NCI-H128 (cell line): ENCODE measurements around the gene C22orf23.
"Not testable (repeated sequence)": the region's sequence is repeated elsewhere in the genome, so short reads cannot be mapped to it uniquely, and the experiment has no call there.

Source experiments
- DNase-seq: peaks from one replicate; lab custom pipeline; 2025; ENCODE audit not compliant: unreplicated experiment; lab: John Stamatoyannopoulos, UW

Gene C22orf23

DNA sequence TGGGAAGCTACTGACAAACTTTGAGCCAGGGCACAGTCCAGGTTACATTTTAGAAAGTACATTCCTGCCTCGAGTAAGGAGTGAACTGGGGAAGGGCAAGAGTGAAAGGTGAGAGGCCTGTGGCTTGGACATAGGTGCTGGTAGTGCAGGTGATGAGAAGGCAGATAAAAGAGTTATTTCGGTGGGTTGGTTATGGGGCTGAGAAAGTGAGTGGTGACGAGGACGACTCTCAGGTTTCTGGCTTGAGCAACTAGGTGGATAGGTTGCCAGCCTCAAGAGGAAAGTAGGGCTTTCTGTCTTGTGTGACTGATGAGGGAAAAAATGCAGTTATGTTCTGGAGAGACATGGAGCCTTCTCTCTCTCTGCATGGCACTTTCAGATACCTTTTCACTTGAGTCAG is 3.8 kb upstream of the C22orf23 start:
- DNase-seq, result no peak

DNA sequence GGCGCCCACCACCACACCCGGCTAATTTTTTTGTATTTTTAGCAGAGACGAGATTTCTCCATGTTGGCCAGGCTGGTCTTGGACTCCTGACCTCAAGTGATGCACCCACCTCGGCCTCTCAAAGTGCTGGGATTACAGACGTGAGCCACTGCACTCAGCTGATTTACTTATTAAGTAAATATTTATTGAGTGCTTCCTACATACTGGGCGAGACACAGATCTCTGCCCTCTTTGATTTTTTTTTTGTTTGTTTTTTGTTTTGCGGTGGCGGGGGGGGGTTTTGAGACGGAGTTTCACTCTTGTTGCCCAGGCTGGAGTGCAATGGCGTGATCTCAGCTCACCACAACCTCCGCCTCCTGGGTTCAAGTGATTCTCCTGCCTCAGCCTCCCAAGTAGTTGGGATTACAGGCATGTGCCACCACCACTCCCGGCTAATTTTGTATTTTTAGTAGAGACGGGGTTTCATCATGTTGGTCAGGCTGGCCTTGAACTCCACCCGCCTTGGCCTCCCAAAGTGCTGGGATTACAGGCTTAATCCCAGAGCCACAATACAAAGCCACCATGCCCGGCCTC is 2.5 kb upstream of the C22orf23 start:
- DNase-seq, result not testable (repeated sequence)

DNA sequence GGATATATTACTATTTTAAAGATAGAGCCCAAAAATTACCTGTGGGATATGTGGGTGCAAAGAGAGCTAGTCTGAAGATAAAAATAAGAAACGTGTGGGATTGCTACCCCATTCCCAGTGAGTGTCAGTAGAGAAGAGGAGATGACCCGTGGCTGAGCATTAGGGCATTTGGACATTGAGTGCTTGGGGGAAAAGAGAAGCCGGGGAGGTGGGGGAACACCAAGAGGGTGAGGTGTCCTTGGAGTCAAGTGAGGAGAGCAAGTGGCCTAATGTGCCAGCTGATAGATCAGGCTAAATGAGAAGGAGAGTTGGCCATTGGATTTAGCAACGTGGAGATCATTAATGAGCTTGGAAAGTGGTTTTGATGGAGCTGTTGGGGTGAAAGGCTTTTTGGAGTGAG is 1.3 kb upstream of the C22orf23 start:
- DNase-seq, result no peak

DNA sequence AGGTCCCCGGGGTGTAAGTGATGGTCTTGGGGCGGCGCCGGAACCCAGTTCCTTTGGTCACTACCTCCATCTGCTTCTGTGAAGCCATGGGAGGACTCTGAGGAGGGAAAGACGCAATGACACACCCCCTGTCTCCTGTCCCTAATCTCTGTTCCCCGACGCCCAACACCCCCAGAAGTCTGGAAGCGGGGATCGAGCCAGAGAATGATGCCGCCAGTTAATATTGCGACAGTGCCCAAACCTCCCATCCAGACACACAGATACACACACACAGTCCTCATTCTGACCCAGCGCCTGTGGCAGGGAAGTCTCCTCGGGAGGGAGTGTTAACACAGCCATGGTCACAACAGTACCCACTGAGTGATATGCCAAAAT is 352 bp downstream of the C22orf23 start:
- no peak for DNase-seq

DNA sequence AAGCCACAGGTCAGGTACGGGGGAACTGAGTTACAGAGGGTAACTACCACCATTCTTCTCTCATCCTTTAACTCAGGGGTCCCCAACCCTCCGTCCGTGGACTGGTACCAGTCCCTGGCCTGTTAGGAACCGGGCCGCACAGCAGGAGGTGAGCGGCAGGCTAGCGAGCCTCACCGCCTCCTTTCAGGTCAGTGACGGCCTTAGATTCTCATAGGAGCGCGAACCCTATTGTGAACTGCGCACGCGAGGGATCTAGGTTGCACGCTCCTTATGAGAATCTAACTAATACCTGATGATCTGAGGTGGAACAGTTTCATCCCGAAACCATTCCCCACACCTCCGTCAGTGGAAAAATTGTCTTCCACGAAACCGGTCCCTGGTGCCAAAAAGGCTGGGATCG is 772 bp downstream of the C22orf23 start:
- DNase-seq, result not testable (repeated sequence)

DNA sequence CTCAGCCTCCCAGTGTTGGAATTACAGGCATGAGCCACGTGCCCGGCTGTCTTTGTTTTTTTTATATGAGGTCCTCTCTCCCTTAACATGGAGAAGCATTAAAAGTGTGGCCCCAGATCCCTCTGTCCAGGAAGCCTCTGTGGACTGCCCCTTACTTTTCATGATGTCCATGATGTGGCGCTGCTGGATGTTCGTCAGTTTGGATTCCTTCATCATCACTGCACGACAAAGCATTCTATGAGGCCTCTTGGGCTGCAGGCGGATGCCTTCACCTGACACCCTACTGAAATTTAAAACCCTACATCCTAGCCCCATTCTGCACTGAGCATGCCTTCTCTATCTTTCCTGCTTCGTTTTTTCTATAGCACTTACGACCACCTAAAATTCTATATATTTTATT is 2.1 kb downstream of the C22orf23 start:
- no peak for DNase-seq

DNA sequence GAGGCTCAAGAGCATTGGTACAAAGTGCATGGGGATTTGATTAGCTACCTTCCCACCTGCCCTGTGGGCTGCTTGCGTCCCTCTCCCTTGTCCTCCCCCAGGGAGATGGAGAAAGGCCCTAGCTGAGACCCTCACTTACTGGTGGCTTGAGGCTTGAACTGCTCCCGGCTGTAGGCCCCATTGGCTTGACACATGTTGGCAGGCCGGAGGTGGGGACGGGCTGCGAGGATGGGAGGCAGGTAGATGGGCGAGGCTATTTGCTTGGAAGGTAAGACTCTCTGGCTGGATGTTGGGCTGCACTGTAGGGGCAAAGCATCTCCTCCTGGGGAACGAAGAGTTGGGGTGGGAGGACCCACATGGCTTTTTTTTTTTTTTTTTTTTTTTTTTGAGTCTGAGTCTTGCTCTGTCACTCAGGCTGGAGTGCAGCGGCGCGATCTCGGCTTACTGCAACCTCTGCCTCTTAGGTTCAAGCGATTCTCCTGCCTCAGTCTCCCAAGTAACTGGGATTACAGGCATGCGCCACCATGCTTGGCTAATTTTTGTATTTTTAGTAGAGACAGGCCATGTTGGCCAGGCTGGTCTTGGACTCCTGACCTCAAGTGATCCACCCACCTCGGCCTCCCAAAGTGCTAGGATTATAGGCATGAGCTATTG is 6.1 kb downstream of the C22orf23 start:
- DNase-seq, result not testable (repeated sequence)

DNA sequence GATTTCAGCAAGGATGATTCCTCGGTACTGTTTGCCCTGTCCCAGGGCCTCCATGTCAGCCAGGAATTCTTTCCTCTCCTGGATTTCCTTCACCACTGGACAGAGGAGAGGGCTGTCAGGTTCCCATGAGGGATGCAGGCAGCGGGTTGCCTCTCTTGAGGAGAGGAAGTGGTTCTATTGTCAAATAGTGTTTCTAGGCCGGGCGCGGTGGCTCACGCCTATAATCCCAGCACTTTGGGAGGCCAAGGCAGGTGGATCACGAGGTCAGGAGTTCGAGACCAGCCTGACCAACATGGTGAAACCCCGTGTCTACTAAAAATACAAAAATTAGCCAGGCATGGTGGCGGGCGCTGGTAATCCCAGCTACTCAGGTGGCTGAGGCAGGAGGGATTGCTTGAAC is 9.0 kb downstream of the C22orf23 start:
- DNase-seq, result not testable (repeated sequence)

DNA sequence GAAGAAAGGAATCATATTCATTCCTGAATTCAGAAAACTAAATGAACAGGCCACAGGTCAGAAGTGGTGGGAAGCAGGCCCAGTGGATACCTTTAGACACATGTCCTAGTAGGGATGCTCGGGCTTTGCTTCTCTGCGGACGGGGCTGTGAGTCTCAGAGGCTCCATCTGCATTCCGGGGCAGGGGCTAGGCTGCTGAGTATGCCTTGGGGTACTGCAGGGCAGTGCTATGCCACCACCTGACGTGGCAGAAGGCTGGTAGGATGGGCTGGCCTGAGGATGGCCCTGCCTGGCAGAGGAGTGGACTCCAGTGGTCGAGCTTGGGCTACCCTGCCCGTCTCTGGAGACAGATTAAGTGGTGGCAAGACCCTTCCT is 9.6 kb downstream of the C22orf23 start:
- no peak for DNase-seq

DNA sequence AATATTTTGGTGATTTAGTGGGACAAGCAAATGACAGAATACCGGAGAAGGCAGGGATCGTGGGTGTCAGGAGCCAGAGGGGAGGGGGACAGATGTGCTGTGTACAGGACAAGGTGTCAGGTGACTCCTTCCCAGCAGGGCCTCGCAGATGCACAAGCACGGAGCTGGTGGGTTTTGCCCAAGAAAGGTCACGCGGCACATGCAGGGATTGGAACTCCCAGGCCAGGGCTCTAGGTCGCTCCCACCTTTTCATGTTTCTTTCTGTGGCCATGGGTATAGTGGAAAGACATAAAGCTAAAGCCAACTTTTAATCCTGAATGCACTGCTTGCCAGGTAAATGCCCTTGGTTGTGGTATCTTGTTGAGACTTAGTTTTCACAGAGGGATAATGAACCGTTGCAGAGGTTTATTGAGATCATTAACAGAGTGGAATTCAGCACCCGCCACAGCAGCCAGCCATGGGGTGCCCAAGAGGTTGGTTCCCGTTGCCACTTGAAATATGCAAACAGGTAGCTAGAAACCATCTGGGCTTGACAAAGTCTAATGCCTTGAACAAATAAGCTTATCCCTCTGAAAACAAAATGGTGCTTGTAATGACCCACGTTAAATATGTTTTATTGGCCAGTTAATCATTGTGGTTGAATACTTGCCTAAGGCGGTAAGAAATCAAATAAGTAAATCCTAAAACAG is 10.1 kb downstream of the C22orf23 start:
- DNase-seq, result no peak

DNA sequence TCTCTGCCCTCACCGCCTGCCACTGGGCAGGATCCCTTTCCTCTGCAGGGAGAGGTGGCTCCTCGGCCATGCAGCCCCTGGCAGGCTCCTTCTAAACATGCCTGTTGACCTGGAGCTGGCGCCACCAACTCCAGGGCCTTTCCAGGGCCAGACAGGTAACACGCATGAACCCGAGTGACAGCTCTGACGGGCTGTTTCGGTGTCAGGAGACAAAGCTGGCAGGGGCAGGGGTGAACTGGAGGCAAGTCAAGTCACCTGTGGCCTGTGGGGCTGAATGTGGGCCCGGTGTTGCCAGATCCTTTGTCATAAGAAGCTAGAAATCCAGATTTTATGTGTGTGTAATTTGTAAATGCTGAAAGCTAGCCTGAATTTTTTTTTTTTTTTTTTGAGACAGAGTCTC is 11.3 kb downstream of the C22orf23 start:
- DNase-seq, result no peak

DNA sequence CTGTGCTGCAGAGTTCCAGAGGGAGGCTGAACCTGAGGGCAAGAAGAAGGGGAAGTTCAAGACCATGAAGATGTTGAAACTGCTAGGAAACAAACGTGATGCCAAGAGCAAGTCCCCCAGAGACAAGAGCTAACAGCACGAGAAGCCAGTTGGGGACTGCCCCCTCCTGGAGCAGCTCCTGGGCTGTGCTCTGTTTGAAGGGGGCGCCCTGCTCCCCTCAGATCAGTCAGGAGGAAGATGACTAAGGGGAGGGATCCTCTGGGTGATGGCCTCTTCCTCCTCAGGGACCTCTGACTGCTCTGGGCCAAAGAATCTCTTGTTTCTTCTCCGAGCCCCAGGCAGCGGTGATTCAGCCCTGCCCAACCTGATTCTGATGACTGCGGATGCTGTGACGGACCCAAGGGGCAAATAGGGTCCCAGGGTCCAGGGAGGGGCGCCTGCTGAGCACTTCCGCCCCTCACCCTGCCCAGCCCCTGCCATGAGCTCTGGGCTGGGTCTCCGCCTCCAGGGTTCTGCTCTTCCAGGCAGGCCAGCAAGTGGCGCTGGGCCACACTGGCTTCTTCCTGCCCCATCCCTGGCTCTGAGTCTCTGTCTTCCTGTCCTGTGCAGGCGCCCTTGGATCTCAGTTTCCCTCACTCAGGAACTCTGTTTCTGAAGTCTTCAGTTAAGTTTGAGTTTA is 12.6 kb downstream of the C22orf23 start:
- DNase-seq, result no peak

DNA sequence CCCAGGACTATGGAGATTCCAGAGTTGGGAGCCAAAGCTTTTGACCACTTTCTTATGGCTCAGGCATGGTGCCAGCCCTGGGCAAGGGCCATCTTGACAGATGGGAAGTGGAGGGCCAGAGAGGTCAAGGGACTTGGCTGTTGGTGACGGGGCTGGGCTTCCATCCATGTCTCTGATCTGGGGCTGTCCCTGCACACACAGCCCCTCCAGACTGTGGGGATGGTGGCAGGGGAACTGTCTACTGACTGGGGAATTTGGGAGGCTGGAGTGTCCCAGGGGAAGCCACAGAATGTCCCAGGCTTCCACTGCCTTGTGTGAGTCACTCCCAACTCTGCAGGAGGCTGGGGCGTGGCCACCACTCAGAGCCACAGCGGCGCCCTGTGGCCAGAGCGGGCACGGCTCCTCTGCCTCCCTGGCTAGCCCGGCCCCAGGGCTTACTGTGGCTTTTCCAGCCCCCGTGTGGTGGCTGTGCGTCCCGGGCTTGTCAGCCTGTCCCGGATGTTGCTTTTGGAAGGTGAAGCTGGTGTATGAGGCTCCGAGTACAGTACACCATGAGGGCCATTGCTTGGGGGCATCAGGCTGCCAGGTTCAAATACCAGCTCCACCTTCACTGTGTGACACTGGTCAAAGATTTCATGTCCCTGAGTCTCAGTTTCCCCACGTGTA is 19.6 kb downstream of the C22orf23 start:
- peak; percentile 15 for DNase-seq

DNA sequence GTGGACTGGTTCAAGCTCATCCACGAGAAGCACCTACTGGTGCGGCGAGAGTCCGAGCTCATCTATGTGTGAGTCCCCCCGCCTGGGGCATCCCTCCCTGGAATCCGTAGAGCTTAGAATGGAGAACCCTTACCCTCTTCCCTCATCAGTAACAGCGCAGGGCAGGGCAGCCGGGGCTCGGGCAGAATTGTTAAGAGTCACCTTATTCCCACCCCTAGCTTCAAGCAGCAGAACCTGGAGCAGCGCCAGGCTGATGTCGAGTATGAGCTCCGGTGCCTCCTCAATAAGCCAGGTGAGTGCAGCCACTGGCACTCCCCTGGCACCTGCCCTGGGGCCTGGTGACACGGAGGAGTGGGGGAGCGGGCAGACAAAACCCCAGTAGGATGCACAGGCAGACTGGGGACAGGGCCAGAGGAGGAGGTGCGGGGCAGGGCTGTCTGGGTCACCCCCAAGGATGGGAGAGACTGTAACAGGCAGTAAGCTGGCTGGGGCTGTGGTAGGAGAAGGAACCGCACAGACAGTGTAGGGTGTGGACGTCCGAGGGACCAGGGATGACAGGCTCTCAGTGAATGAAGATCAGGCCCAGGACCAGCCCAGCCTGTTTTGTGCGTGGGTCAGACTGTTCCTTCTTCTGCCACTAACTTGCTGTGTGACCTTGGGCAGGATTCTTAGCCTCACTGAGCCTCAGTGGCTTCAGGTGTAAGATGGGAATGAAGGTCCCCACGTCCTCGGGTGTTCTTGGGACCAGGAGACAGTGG is 20.4 kb downstream of the C22orf23 start:
- no peak for DNase-seq

DNA sequence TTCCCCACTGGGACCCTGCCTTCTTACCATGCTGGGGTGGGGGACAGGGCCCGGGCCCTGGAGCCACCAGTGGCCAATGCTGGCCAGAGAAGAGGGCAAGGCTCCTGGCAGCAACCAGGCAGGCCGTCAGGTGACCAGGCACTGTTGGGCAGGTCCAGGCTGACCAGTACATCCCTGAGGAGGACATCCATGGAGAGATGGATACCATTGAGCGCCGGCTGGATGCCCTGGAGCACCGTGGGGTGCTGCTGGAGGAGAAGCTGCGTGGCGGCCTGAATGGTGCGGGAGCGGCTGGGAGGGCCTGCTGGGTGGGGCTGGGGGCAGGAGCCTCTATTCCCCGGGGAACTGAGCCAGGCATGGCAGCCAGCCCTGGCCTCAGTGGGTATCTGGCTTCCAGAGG is 21.0 kb downstream of the C22orf23 start:
- DNase-seq, result no peak

DNA sequence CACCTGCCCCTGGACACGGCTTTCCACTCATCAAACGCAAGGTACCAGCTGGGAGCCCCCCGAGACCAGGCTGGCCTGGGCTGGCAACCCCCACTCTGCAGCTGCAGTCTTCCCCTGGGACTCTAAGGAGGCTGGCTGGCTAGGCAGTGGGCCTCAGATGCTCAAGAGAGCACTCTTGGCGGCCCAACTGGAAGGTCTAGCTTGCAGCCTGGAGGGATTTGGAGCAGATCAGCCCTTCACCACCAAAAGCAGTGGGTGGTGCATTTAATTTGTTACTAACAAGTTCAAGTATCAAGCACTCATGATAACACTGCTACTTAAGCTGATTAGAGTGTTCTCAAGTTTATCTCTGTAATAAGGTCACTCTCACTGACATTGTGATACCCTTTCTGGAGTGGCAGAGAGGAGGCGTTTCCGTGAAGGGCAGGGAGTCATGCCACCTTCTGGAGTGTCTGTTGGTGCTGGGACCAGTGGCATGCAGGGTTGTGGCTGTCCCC is 21.5 kb downstream of the C22orf23 start:
- DNase-seq, result no peak

DNA sequence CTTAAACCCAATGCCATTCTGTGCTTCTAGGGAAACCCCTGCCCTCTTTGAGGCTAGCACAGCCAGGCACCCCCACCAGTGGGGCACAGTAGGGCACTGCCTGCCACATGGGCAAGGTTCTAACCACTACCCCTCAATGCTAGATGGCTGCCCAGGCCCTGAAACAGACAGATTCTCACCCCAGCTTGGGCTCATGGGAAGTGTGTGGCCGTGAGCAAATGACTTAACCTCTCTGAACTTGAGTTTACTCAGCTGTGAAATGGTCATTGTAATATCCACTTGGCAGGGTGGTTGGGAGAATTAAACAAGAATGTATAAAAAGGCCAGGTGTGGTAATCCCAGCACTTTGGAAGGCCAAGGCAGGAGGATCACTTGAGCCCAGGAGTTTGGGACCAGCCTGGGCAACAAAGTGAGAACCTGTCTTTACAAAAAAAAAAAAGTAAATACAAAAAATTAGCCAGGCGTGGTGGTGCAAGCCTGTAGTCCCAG is 22.4 kb downstream of the C22orf23 start:
- no peak for DNase-seq

DNA sequence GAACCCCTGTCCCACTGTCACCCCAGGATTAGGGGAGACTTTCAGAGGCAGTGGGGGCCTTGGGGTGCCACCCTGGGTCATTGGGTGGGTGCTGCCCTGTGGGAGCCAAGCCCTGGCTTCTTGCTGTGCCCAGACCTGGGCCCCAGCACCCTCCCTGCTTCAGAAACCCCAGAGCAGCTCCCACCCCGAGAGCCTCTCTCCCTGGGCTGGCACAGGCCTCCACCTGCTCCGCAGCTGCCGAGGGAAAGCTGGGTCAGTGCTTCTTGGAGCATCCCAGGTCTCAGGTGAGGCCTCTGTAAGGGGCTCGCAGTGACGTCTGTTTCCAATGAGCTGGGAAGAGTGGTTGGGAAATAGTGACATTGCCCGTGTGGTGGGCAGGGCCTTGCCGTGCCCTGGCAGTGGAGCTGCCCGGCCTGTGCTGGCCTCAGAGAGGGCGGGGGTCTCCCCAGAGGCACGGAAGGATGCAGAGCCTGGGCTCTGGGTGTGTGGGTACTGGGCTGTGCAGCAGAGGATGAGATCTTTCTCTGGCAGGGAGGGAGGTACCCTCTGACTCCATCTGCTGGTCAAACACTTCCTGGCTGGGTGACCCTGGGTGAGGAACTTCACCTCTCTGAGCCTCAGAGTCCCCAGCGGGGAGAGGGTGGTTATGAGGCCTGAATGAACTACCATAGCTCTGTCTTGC is 23.0 kb downstream of the C22orf23 start:
- no peak for DNase-seq

DNA sequence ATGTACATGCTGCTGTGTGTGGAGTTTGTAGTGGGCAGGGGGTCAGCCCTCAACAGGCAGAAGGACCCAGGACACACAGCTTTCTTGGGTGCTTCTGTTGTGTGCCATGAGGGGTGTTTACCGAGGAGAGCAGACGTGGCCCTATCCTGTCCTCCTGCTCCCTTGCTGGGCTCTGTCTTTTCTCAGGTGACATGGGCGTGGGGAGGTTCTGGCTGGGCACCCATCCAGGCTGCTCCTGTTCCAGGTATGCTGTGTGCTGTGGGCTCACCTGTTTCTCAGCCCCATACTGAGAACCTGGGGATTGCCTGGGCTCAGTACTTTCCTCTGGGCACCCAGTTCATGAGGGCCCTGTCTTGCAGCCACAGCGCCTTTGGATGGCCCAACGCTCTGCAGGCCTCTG is 24.0 kb downstream of the C22orf23 start:
- DNase-seq, result no peak

DNA sequence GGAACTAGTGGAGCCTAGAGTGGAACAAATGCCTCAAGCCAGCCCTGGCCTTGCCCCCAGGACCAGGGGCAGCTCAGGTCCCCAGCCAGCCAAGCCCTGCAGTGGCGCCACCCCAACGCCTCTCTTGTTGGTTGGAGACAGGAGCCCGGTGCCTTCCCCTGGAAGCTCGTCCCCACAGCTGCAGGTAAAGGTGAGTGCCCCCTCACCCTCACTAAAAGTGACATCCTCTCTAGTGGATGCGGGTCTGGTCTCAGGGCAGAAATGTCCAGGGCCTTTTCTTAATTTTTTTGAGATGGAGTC is 25.8 kb downstream of the C22orf23 start:
- DNase-seq, result no peak
